SK-N-SH (cell line): ENCODE measurements around the gene TTC28. TPM values are rescaled to one million over a fixed set of nuclear protein-coding genes. Genes with fewer than 3 reads are reported as not detected.

Experiments
- CTCF ChIA-PET: fragments of 300-600, 350-600 bp; formaldehyde crosslinking; extraction: SDS; loops from one replicate; lab custom pipeline; 2021; lab: Yijun Ruan, JAX
- POLR2A ChIA-PET: fragments of 350-600 bp; sonication (Branson Sonifier 250); formaldehyde crosslinking; extraction: SDS; loops from one replicate; lab custom pipeline; 2020; ENCODE audit warnings: antibody characterized with exemption, inconsistent platforms; lab: Yijun Ruan, JAX
- DNase-seq: peaks from one replicate; pipeline ENCODE4 v3.0.0; 2012
- H2AFZ ChIP-seq: fragments of 200-600 bp; sonication (generic); 2 replicates; pipeline ENCODE4 v1.8.1; 2016; ENCODE audit warnings: antibody characterized with exemption, mild to moderate bottlenecking, low read depth
- H3F3A ChIP-seq: fragments of 200-600 bp; sonication (generic); replicated peaks from 2 replicates; pipeline ENCODE3; 2016; ENCODE audit warnings: antibody characterized with exemption, mild to moderate bottlenecking; ENCODE audit not compliant: insufficient read depth
- H3K27ac ChIP-seq, 2 experiments: fragments of 200-500 bp in 1 of 2; fragments of 200-600 bp in 1 of 2; sonication (Bioruptor generic) in 1 of 2; sonication (generic), shearing (Covaris generic) in 1 of 2; 2 replicates each; pipeline versions ENCODE4 v1.5.1 to v1.6.1; 2014 to 2016; ENCODE audit warnings: low read depth in 2 of 2, inconsistent platforms in 1 of 2, low read length in 1 of 2, mild to moderate bottlenecking in 1 of 2, mixed read lengths in 1 of 2
- H3K27me3 ChIP-seq: fragments of 200-600 bp; sonication (generic), shearing (Covaris generic); 2 replicates; pipeline ENCODE4 v1.6.1; 2016; ENCODE audit warnings: mixed run types; ENCODE audit not compliant: insufficient read depth
- H3K36me3 ChIP-seq, 2 experiments: fragments of 200-500 bp in 1 of 2; fragments of 200-600 bp in 1 of 2; sonication (Bioruptor generic) in 1 of 2; sonication (generic) in 1 of 2; replicated peaks in 1 of 2; 2 replicates each; pipeline versions ENCODE3 to v1.5.1; 2014 to 2016; ENCODE audit warnings: low read length in 1 of 2, mild to moderate bottlenecking in 1 of 2; ENCODE audit not compliant: insufficient read depth in 2 of 2, control insufficient read depth in 1 of 2
- H3K4me1 ChIP-seq, 2 experiments: fragments of 200-500 bp in 1 of 2; fragments of 200-600 bp in 1 of 2; sonication (Bioruptor generic) in 1 of 2; sonication (generic), shearing (Covaris generic) in 1 of 2; 2 replicates each; pipeline versions ENCODE4 v1.5.1 to v1.6.1; 2014 to 2016; ENCODE audit warnings: low read depth in 1 of 2, low read length in 1 of 2, mixed run types in 1 of 2; ENCODE audit not compliant: insufficient read depth in 2 of 2, control insufficient read depth in 1 of 2
- H3K4me2 ChIP-seq: fragments of 200-600 bp; sonication (generic), shearing (Covaris generic); 2 replicates; pipeline ENCODE4 v1.6.1; 2017; ENCODE audit warnings: mixed run types
- H3K4me3 ChIP-seq, 2 experiments: fragments of 200-500 bp in 1 of 2; fragments of 200-600 bp in 1 of 2; sonication (Bioruptor generic) in 1 of 2; sonication (generic), shearing (Covaris generic) in 1 of 2; 2 replicates each; pipeline versions ENCODE4 v1.5.1 to v1.8.1; 2014 to 2016; ENCODE audit warnings: low read depth in 2 of 2, inconsistent platforms in 1 of 2, low read length in 1 of 2, mild to moderate bottlenecking in 1 of 2, mixed read lengths in 1 of 2, moderate library complexity in 1 of 2
- H3K79me2 ChIP-seq: fragments of 200-600 bp; sonication (generic); 2 replicates; pipeline ENCODE4 v1.8.1; 2017; ENCODE audit warnings: mild to moderate bottlenecking; ENCODE audit not compliant: insufficient read depth
- H3K9ac ChIP-seq: fragments of 200-600 bp; sonication (generic); 2 replicates; pipeline ENCODE4 v1.6.1; 2017; ENCODE audit warnings: mixed run types
- H3K9me2 ChIP-seq: fragments of 200-600 bp; sonication (generic); 2 replicates; pipeline ENCODE4 v1.6.1; 2017; ENCODE audit warnings: mixed run types
- H3K9me3 ChIP-seq: fragments of 200-600 bp; sonication (generic); 2 replicates; pipeline ENCODE4 v1.6.1; 2017; ENCODE audit warnings: mixed run types, mild to moderate bottlenecking, moderate library complexity
- H4K20me1 ChIP-seq: fragments of 200-600 bp; sonication (generic); 2 replicates; pipeline ENCODE4 v1.6.1; 2017; ENCODE audit warnings: mild to moderate bottlenecking, mixed run types; ENCODE audit not compliant: insufficient read depth
- GABPA ChIP-seq: IDR thresholded peaks from 2 replicates; pipeline ENCODE4 v1.4.0; 2012; ENCODE audit warnings: low read depth, mild to moderate bottlenecking
- POLR2AphosphoS5 ChIP-seq: IDR thresholded peaks from 2 replicates; pipeline ENCODE4 v1.6.1; 2012; ENCODE audit warnings: low read depth, low read length
- RAD21 ChIP-seq: IDR thresholded peaks from 2 replicates; pipeline ENCODE4 v1.6.1; 2012; ENCODE audit warnings: mild to moderate bottlenecking, low read length
- RCOR1 ChIP-seq: fragments of 150-350 bp; IDR thresholded peaks from 2 replicates; pipeline ENCODE4 v1.6.1; 2017; ENCODE audit warnings: antibody characterized with exemption, low read length
- RXRA ChIP-seq: IDR thresholded peaks from 2 replicates; pipeline ENCODE4 v1.4.0; 2012; ENCODE audit warnings: low read depth, mild to moderate bottlenecking, borderline replicate concordance
- SIN3A ChIP-seq: IDR thresholded peaks from 2 replicates; pipeline ENCODE4 v1.6.1; 2012; ENCODE audit warnings: low read depth, mild to moderate bottlenecking, low read length, moderate library complexity, borderline replicate concordance
- TCF12 ChIP-seq: IDR thresholded peaks from 2 replicates; pipeline ENCODE4 v1.4.0; 2012
- WGBS: methylation state at CpG from one replicate; pipeline ENCODE4 v1.1.6; 2017; ENCODE audit warnings: low lambda C conversion rate; 5-methylcytosine and 5-hydroxymethylcytosine counted together
- polyA plus RNA-seq, 3 experiments: library from polyadenylated mRNA; depleted of rRNA; stranded (reverse); fragments of >200 nt; gene quantifications; 2 replicates each; pipeline ENCODE4 v1.2.3, GENCODE V29; 2012
- TF ChIP-seq, protein P1 (sequence below): fragments of 200-600 bp; sonication (generic); IDR thresholded peaks from 2 replicates; pipeline ENCODE4 v1.6.1; 2017; ENCODE audit warnings: antibody characterized with exemption, mild to moderate bottlenecking, moderate library complexity
- TF ChIP-seq, protein P2 (sequence below): IDR thresholded peaks from 2 replicates; pipeline ENCODE4; 2012

TTC28 gene
- polyA plus RNA-seq, 1 of the 3 experiments (the other 2 are of a cell fraction) = 5.9 TPM

DNA sequence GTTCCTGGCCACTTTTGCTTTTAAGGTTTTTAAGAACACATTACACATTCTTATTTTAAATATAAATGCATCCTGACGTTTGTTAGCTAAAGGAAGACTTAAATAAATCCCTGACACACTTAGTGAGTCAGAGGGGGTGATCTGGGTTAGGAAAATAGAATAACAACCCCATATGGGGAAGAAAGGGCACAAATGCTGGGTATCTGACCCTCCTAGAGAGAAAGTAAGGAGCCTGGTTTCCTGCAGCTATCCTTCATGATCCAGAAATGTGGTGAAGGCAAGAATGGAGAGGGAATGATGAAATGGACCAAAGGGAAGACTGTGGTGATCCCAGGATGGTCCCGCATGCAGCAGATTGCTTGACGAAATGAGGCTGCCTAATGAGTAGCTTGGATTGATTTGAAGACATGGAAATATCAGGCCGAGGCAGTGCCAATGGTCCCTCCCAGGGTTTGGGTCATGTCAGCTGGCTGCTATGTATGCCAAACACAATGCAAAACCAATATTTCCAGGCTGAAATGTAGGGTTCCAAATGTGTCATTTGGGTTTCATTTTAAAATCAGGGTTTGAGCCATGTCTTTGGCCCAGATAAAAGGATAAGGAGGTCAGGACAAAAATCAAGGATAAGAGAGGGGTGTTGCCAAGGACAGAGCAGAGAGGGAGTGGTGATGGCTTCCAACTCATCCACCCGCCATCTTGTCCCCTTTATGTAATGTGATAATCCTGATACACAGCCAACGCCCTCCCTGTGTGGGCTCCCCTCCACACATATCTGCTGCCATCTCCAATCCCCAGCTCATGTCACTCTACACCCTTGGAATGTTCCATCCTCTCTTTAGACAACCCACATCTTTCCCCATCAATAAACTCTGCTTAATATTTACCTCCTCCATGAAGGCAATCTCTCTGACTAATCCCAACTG lies 625.5 kb downstream of the TTC28 start:
- no peak for DNase-seq
- ChIA-PET POLR2A (no interaction called here), CTCF (interaction anchor here (1.0 to 7.2 kb wide), 9 partner anchors 11 to 547 kb away, joined by 3 to 82 read pairs (median 3); no protein-coding TSS in a partner anchor)
- Histone ChIP-seq H3K27me3 (no peaks in the 10 kb centered on the region), H4K20me1 (no peaks in the 10 kb centered on the region), H3K4me3 (no peak overlapping the region), H3K4me1 (peaks cover 10 to 21% of the 10 kb centered on the region in 2 experiments; a peak in 3 of 4 replicates), H3K36me3 (no peaks in the 10 kb centered on the region), H3K4me2 (0 out of 2 replicates have a peak overlapping the region, but pooled peaks have one; percentile 18), H3K27ac (peak overlapping the region in 1 of 2 experiments; percentile 26; a peak in 1 of 4 replicates), H2AFZ (no peak overlapping the region), H3K79me2 (no peaks in the 10 kb centered on the region), H3K9me2 (no peaks in the 10 kb centered on the region), H3K9me3 (no peaks in the 10 kb centered on the region), H3F3A (no peaks in the 10 kb centered on the region), H3K9ac (peak overlapping the region; percentile 11; the same call in 1 of the 2 replicates)
- no peak for TF ChIP-seq GABPA
- TF ChIP-seq, protein P1, sequence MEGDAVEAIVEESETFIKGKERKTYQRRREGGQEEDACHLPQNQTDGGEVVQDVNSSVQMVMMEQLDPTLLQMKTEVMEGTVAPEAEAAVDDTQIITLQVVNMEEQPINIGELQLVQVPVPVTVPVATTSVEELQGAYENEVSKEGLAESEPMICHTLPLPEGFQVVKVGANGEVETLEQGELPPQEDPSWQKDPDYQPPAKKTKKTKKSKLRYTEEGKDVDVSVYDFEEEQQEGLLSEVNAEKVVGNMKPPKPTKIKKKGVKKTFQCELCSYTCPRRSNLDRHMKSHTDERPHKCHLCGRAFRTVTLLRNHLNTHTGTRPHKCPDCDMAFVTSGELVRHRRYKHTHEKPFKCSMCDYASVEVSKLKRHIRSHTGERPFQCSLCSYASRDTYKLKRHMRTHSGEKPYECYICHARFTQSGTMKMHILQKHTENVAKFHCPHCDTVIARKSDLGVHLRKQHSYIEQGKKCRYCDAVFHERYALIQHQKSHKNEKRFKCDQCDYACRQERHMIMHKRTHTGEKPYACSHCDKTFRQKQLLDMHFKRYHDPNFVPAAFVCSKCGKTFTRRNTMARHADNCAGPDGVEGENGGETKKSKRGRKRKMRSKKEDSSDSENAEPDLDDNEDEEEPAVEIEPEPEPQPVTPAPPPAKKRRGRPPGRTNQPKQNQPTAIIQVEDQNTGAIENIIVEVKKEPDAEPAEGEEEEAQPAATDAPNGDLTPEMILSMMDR = no peak
- TF ChIP-seq, protein P2, sequence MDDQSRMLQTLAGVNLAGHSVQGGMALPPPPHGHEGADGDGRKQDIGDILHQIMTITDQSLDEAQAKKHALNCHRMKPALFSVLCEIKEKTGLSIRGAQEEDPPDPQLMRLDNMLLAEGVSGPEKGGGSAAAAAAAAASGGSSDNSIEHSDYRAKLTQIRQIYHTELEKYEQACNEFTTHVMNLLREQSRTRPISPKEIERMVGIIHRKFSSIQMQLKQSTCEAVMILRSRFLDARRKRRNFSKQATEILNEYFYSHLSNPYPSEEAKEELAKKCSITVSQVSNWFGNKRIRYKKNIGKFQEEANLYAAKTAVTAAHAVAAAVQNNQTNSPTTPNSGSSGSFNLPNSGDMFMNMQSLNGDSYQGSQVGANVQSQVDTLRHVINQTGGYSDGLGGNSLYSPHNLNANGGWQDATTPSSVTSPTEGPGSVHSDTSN = peak; percentile 32; the same call in 1 of the 2 replicates
- peak; percentile 27; the same call in 1 of the 2 replicates for TF ChIP-seq TCF12
- no peak for TF ChIP-seq RXRA
- TF ChIP-seq SIN3A = no peak
- WGBS = 84% methylated on average over 6 of the region's 6 CpGs

DNA sequence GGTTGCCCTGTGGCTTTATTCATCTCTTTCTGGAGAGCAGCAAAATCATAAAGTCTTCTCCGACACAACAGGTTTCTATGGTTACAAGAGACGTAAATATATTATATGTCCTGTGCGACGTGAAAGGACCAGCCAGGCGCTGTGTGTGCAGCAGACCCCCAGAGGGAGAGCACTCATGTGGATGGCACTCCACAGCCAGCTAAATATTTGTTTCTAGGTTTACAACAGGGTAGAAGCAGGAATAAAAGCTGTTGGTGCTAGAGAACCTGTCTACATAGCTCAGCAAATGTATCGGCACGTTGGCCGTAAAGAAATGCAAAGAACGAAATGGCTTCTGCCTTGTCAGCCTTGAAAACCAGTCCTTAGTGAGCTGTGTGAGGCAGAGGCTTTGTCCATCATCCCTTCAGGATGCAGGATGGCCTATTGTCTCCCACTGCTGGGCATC lies 626.8 kb downstream of the TTC28 start:
- H2AFZ ChIP-seq = no peak overlapping the region
- H3K4me1 ChIP-seq = peaks cover 10 to 33% of the 10 kb centered on the region in 2 experiments; a peak in 3 of 4 replicates
- H3K27me3 ChIP-seq = no peaks in the 10 kb centered on the region
- CTCF ChIA-PET = interaction anchor here (0.6 to 7.2 kb wide), 26 partner anchors 10 to 777 kb away, joined by 3 to 82 read pairs (median 6); no protein-coding TSS in a partner anchor
- H3K9me2 ChIP-seq = no peaks in the 10 kb centered on the region
- H3F3A ChIP-seq = no peaks in the 10 kb centered on the region
- H3K36me3 ChIP-seq = no peaks in the 10 kb centered on the region
- WGBS = 91% methylated on average over 9 of the region's 9 CpGs
- no peaks in the 10 kb centered on the region for H3K9me3 ChIP-seq
- no peaks in the 10 kb centered on the region for H3K79me2 ChIP-seq
- DNase-seq = no peak
- H3K4me3 ChIP-seq = no peak overlapping the region
- TF ChIP-seq RAD21 (peak; percentile 13; the same call in 1 of the 2 replicates), POLR2AphosphoS5 (no peak), RCOR1 (no peak)
- H3K27ac ChIP-seq = peak overlapping the region in 1 of 2 experiments; percentile 58; a peak in 2 of 4 replicates
- no peak overlapping the region for H3K9ac ChIP-seq
- H4K20me1 ChIP-seq = no peaks in the 10 kb centered on the region
- POLR2A ChIA-PET = no interaction called here
- H3K4me2 ChIP-seq = no peak overlapping the region
